ENCODE measurements around the gene DNAH11. TPM values are rescaled to one million over a fixed set of nuclear protein-coding genes. Genes with fewer than 3 reads are reported as not detected.

DNAH11 gene
- total RNA-seq, 1 donor from 2014 or later, result 1.7 TPM

GRCh38 chr7:21918216-21918615 lies 375.4 kb downstream of the DNAH11 start:
- Histone ChIP-seq H3K36me3 (no peaks in the 10 kb centered on the region), H3K9me3 (no peaks in the 10 kb centered on the region), H3K27ac (no peak overlapping the region), H3K4me1 (no peaks in the 10 kb centered on the region), H3K27me3 (no peaks in the 10 kb centered on the region), H3K4me3 (no peak overlapping the region)
- intact Hi-C loops (cut with DNase I), result no loop called here
- no peak for TF ChIP-seq POLR2AphosphoS5 (IDR thresholded peaks at IDR 0.05; ENCODE audit: insufficient read depth in 1 of 2, low read depth in 1 of 2)
- no peak for TF ChIP-seq POLR2A (IDR thresholded peaks at IDR 0.05)
- no peak for TF ChIP-seq CTCF (IDR thresholded peaks at IDR 0.05)
- DNase-seq (ENCODE audit: extremely low spot score in 2 of 2), result no peak

GRCh38 chr7:21920936-21921335 lies 378.1 kb downstream of the DNAH11 start:
- no peaks in the 10 kb centered on the region for H3K4me1 ChIP-seq
- no peak overlapping the region for H3K27ac ChIP-seq
- H3K9me3 ChIP-seq, result no peaks in the 10 kb centered on the region
- H3K4me3 ChIP-seq, result no peak overlapping the region
- intact Hi-C loops (cut with DNase I), result no loop called here
- no peaks in the 10 kb centered on the region for H3K36me3 ChIP-seq
- TF ChIP-seq POLR2AphosphoS5 (IDR thresholded peaks at IDR 0.05; ENCODE audit: insufficient read depth in 1 of 2, low read depth in 1 of 2) (no peak), POLR2A (IDR thresholded peaks at IDR 0.05) (no peak), CTCF (IDR thresholded peaks at IDR 0.05) (no peak)
- H3K27me3 ChIP-seq, result no peaks in the 10 kb centered on the region
- no peak for DNase-seq (ENCODE audit: extremely low spot score in 2 of 2)

GRCh38 chr7:21922605-21923004 lies 379.8 kb downstream of the DNAH11 start:
- Histone ChIP-seq H3K4me1 (no peaks in the 10 kb centered on the region), H3K27me3 (no peaks in the 10 kb centered on the region), H3K9me3 (no peaks in the 10 kb centered on the region), H3K4me3 (no peak overlapping the region), H3K36me3 (no peaks in the 10 kb centered on the region), H3K27ac (no peak overlapping the region)
- no peak for TF ChIP-seq POLR2A (IDR thresholded peaks at IDR 0.05)
- no peak for TF ChIP-seq CTCF (IDR thresholded peaks at IDR 0.05)
- no peak for TF ChIP-seq POLR2AphosphoS5 (IDR thresholded peaks at IDR 0.05; ENCODE audit: insufficient read depth in 1 of 2, low read depth in 1 of 2)
- DNase-seq (ENCODE audit: extremely low spot score in 2 of 2), result no peak
- intact Hi-C loops (cut with DNase I), result no loop called here

GRCh38 chr7:21923658-21924057 lies 380.8 kb downstream of the DNAH11 start:
- Histone ChIP-seq H3K27ac (no peak overlapping the region), H3K4me1 (no peaks in the 10 kb centered on the region), H3K27me3 (no peaks in the 10 kb centered on the region), H3K4me3 (no peak overlapping the region), H3K9me3 (no peaks in the 10 kb centered on the region), H3K36me3 (no peaks in the 10 kb centered on the region)
- TF ChIP-seq POLR2AphosphoS5 (IDR thresholded peaks at IDR 0.05; ENCODE audit: insufficient read depth in 1 of 2, low read depth in 1 of 2), result no peak
- TF ChIP-seq CTCF (IDR thresholded peaks at IDR 0.05), result no peak
- TF ChIP-seq POLR2A (IDR thresholded peaks at IDR 0.05), result no peak
- intact Hi-C loops (cut with DNase I), result no loop called here
- no peak for DNase-seq (ENCODE audit: extremely low spot score in 2 of 2)

GRCh38 chr7:21926448-21926847 lies 383.6 kb downstream of the DNAH11 start:
- Histone ChIP-seq H3K4me1 (no peaks in the 10 kb centered on the region), H3K9me3 (no peaks in the 10 kb centered on the region), H3K27me3 (no peaks in the 10 kb centered on the region), H3K36me3 (no peaks in the 10 kb centered on the region), H3K27ac (no peak overlapping the region), H3K4me3 (no peak overlapping the region)
- TF ChIP-seq POLR2A (IDR thresholded peaks at IDR 0.05), result no peak
- TF ChIP-seq CTCF (IDR thresholded peaks at IDR 0.05), result no peak
- no peak for TF ChIP-seq POLR2AphosphoS5 (IDR thresholded peaks at IDR 0.05; ENCODE audit: insufficient read depth in 1 of 2, low read depth in 1 of 2)
- intact Hi-C loops (cut with DNase I), result no loop called here
- DNase-seq (ENCODE audit: extremely low spot score in 2 of 2), result no peak

Data from vagina (tissue), 2 donors.